Jurkat, Clone E6-1 (cell line): ENCODE measurements around the gene TMEM45B.
"Not testable (repeated sequence)": the region's sequence is repeated elsewhere in the genome, so short reads cannot be mapped to it uniquely, and the experiment has no call there.

Experiments
- DNase-seq: peaks from one replicate; pipeline ENCODE4 v3.0.0-alpha.2; 2011; ENCODE audit warnings: low read depth, low spot score
- H3K4me3 ChIP-seq: 2 replicates; pipeline ENCODE4 v1.5.1; 2011; ENCODE audit warnings: mild to moderate bottlenecking, low read length, control low read depth, moderate library complexity

Gene TMEM45B

GRCh38 chr11:129803533-129803932 is 12.1 kb upstream of the TMEM45B start:
- DNase-seq = no peak
- no peak overlapping the region for H3K4me3 ChIP-seq

- no peak for DNase-seq
Observed at GRCh38 chr11:129804012-129804411, 11.6 kb upstream of the TMEM45B start.

DNA sequence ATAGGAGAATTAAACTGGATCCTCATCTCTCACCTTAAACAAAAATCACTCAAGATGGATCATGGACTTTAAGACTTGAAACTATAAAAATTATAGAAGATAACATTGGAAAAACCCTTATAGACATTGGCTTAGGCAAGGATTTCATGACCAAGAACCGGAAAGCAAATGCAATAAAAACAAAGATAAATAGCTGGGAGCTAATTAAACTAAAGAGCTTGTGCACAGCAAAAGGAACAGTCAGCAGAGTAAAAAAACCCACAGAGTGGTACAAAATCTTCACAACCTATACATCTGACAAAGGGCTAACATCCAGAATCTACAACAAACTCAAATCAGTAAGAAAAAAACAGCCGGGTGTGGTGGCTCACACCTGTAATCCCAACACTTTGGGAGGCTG is 7.4 kb upstream of the TMEM45B start:
- H3K4me3 ChIP-seq, DNase-seq: not testable (repeated sequence)

More at GRCh38 chr11:129804012-129804411, 11.6 kb upstream of the TMEM45B start:
- H3K4me3 ChIP-seq = no peak overlapping the region

DNA sequence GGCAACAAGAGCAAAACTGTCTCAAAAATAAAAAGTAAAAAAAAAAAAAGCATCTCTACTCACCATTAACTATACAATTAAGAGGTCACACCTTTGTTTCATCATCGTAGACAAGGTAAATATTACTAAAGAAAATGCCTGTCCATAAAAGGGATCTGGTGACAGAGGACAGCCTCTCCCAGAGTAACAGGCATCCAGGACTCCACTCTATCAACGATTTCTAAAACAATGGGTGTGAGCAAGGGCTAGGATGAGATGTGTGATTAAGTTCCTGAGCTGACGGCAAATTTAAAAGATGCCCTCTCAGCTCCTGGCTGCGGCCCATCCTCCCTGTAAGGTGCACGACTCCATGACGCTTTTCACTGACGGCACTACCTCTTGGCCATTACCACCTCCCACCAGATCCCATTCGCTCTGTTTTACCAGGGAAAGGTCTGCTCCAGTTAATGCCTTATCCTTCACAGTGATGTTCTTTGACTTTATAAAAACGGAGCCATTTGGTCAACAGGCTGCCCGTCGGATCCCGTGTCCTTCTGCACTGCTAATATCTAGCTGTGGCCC is 2.3 kb upstream of the TMEM45B start:
- DNase-seq = no peak
- no peak overlapping the region for H3K4me3 ChIP-seq

GRCh38 chr11:129814244-129815014 is 1.2 kb upstream of the TMEM45B start:
- peak; percentile 87 for DNase-seq
- H3K4me3 ChIP-seq = peak overlapping the region; percentile 36

- no peak overlapping the region for H3K4me3 ChIP-seq
- DNase-seq = no peak
Observed at GRCh38 chr11:129817534-129818051, 1.9 kb downstream of the TMEM45B start.

DNA sequence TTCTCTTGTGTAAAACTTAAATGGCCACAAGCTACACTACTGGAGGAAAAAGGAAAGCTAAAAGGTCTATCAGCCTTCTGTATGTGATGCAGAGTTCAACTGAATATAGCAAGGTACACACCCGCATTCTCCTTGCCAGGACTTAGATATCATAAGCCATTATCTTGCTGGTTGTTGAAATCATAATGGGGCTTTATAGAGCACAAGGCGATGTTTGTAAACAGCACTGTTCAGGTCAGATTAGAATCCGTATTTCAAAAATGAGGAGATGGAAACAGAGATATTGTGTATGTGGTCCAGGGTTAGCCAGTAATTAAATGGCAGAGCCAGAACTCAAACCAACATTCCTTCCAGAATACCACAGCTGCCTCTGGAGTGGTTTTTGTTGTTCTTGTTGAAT is 2.6 kb downstream of the TMEM45B start:
- not testable (repeated sequence) for DNase-seq, H3K4me3 ChIP-seq

GRCh38 chr11:129819237-129819636 is 3.6 kb downstream of the TMEM45B start:
- H3K4me3 ChIP-seq = no peak overlapping the region
- no peak for DNase-seq

- not testable (repeated sequence) for DNase-seq, H3K4me3 ChIP-seq
Observed at GRCh38 chr11:129820228-129820627, 4.6 kb downstream of the TMEM45B start.

DNA sequence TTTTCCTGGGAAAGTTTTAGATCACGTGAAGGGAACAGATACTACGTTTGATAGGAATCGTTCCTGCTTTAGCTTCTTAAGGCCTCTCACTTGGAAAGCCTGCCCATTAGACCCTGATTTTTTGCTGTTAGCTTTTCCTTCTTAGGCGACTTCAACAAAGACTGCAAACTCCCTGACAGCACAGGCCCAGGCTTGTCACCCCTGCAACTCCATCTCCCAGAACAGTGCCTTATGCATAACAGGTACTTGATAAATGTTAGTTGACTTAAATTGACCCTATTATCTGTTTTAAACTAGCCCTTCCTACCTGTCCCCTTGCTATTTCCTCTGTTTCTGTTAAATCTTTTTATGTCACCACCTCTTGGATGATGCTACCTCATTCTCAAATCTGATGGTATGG is 7.6 kb downstream of the TMEM45B start:
- H3K4me3 ChIP-seq, DNase-seq: not testable (repeated sequence)

DNA sequence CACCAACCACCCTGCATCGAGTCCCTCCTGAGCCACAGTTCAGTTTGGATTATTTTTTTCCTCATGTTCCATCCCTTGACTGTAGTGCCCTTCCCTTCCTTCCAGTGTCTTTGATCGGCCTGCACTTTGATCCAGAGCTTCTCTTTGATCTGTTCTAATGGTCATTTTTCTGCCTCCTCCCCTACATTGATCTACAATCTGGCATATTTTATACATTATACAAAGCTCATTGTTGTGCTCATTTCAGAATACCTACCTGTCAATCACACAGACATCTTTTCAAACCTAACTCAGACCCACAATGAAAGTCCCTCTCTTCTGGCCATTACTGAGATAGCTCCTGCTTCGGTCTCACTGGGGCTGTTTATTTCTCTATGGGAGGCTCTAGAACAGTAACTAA is 8.2 kb downstream of the TMEM45B start:
- DNase-seq, H3K4me3 ChIP-seq: not testable (repeated sequence)

GRCh38 chr11:129825380-129825779 is 9.7 kb downstream of the TMEM45B start:
- H3K4me3 ChIP-seq = no peak overlapping the region
- DNase-seq = no peak

DNA sequence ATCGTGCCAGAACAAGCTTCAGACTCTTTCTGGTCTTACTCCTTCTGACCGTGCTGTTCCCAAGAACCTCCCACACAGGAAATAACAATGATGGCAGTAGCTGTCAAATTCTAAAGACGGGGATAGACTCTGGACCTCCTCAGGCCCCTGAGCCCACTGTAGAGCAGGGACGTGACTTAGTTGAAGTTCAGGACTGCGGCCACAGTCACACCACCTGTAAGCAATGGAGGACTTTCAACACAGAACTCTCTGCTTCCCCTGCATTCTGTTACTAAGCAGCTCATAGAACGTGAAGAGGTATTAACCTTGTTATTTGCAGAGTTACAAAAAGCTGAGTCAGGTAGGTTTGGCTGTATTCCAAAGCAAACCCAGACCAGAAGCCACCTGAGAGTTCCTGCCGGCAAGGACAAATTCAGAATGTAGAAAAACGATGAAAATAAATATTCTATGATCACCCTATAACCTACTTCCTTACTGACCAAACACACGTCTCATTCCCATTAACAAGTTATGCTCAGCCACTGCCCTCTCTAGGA is 12.7 kb downstream of the TMEM45B start:
- DNase-seq = no peak
- H3K4me3 ChIP-seq = no peak overlapping the region

DNA sequence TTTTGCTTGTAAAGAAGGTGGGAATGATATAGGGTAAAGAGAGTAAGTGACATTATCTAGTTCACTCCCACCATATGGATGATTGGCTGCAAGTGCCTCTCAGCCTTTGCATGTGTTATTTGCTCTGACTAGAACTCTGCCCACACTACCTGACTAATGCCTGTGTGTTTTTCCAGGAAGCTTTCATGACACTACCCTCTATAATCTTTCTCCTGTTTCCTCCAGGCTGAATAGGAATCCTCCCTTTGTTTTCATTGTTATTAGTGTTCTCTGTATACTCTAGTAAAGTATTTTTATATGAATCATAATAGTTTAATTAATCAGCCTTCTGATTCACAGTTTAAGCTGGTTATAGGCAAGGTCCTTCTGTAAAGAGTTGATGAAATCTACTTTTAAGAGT is 13.8 kb downstream of the TMEM45B start:
- not testable (repeated sequence) for DNase-seq, H3K4me3 ChIP-seq

DNA sequence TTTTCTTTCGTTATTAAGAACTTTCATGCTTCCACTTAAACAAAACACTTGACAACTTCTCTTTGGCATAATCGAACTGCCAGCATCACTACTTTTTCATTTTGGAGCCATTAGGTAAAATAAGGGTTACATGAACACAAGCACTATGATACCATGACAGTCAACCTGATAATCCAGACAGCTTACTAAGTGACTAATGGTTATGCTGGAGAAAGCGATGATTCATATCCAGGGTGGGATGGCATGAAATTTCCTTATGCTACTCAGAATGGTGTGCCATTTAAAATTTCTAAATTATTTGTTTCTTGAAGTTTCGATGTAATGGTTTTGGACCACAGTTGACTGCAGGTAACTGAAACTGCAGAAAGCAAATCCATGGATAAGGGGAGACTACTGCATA is 15.6 kb downstream of the TMEM45B start:
- not testable (repeated sequence) for DNase-seq

DNA sequence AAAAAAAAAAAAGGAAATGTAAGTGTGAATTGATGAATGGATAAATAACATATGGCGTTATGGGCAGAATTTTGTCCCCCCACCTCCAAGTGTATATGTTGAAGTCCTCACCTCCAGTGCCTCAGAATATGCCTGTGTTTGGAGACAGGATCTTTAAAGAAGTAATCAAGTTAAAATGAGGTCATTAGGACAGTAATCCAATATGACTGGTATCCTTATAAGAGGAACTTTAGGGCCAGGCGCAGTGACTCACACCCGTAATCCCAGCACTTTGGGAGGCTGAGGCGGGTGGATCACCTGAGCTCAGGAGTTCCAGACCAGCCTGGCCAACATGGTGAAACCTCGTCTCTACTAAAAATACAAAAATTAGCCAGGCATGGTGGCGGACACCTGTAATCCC is 17.6 kb downstream of the TMEM45B start:
- H3K4me3 ChIP-seq, DNase-seq: not testable (repeated sequence)

More for the DNA sequence above, 15.6 kb downstream of the TMEM45B start:
- not testable (repeated sequence) for H3K4me3 ChIP-seq

DNA sequence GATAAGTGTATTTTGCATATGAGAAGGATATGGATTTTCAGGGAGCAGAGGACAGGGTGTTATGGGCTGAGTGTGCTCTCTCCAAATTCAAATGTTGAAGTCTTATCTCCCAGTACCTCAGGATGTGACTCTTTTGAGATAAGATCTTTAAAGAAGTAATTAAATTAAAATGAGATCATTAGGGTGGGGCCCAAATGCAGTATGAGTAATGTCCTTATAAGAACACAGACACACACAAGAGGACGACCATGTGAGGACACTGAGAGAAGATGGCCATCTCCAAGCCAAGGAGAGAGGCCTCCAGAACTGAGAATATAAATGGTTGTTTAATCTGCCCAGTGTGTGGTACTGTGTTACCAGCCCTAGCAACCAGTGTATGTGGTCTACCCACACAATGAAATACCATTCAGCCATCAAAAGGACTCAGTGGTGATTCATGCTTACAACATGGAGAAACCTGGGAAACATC is 20.8 kb downstream of the TMEM45B start:
- not testable (repeated sequence) for H3K4me3 ChIP-seq, DNase-seq

GRCh38 chr11:129836979-129837378 is 21.3 kb downstream of the TMEM45B start:
- H3K4me3 ChIP-seq = no peak overlapping the region
- no peak for DNase-seq

GRCh38 chr11:129840236-129840635 is 24.6 kb downstream of the TMEM45B start:
- no peak overlapping the region for H3K4me3 ChIP-seq
- no peak for DNase-seq

DNA sequence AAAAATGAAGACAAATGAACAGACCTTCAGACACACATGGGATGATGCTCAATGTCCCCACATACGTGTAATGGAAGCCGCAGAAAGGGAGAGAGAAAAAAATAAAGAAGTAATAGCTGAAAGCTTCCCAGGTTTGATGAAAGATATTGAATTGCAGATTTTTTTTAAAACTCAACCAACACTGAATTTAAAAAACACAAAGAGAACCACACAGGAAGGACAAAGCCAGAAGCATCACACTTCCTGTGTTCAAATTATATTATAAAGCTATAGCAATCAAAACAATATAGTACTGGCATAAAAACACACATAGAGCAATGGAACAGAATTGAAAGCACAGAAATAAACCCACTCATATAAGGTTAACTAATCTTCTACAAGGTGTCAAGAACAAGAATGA is 26.5 kb downstream of the TMEM45B start:
- DNase-seq = no peak
- no peak overlapping the region for H3K4me3 ChIP-seq
